ENCODE results near the gene MAP2K6.

The MAP2K6 gene

DNA sequence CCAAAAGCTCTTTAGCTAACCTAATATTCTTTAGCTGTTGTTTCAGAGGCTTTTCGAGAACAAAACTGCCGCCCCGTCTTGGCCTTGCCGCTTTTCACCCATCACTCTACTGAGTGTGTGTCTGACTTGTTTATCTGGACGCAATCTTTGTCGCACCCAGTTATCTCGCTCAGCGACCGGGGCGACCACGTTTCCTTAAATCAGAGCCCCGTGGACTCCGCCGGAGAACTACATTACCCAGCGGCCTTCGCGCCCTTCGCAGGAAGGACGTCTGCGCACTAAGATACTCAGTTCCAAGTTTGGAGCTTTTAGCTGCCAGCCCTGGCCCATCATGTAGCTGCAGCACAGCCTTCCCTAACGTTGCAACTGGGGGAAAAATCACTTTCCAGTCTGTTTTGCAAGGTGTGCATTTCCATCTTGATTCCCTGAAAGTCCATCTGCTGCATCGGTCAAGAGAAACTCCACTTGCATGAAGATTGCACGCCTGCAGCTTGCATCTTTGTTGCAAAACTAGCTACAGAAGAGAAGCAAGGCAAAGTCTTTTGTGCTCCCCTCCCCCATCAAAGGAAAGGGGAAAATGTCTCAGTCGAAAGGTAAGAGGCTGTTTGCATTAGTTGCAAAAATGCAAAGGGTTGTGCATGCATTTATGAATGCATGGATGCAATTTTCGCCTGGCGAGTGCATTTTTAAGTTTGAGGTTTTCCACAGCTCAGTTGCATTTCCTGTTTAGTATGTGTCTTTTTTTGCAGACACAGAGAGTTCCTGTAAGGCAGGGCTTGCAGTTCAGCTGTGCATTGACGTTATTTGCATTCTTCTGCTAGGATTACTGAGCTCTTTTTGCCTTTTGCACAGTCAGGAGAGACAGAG is at the start of gene MAP2K6:
Gene MAP2K6 (plus strand): TSS at position 290 of the 867 bp plus-strand sequence. CDS start 288 bp downstream, at position 578.
- DNase-seq = peak; percentile 50

GRCh38 chr17:69367298-69367697 is 47.2 kb upstream of the MAP2K6 start:
- no peak for DNase-seq

GRCh38 chr17:69373069-69373468 is 41.4 kb upstream of the MAP2K6 start:
- no peak for DNase-seq

DNA sequence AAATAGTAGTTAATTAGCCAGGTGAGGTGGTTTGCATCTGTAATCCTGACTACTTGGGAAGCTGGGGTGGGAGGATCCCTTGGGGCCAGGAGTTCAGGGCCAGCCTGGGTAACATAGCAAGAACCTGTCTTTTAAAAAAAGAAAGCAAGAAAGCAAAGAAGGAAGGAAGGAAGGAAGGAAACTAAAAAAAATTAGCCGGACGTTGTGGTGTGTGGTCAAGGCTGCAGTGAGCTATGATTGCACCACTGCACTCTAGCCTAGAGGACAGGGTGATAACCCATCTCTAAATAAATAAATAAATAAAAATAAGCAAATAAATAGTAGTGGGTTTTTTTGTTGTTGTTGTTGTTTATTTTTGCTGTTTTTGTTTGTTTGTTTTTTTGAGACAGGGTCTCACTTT is 39.3 kb upstream of the MAP2K6 start:
- DNase-seq = no peak

DNA sequence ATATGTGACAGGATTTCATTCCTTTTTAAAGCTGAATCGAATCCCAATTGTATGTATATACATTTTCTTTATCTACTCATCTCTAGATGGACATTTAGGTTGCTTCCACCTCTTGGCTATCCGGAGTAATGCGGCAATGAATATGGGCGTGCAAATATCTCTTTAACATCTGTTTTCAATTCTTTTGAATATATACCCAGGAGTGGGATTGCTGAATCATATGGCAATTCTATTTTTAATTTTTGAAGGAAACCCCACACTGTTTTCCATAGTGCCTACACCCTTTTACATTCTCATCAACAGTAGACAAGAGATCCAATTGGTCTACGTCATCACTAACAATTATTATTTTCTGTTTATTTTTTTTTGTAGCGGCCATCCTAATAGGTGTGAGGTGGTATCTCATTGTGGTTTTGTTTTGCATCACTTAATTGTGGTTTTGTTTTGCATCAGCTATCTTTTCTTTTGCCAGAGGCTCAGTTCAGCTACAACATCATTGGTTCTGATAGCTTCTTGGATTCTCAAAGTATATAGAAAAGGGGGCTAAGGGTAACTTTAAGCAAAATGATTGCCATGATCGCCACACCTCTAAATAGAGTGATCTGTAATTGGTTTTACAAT is 25.6 kb upstream of the MAP2K6 start:
- no peak for DNase-seq

GRCh38 chr17:69390795-69391501 is 23.5 kb upstream of the MAP2K6 start:
- DNase-seq = no peak

GRCh38 chr17:69401251-69401650 is 13.2 kb upstream of the MAP2K6 start:
- no peak for DNase-seq

DNA sequence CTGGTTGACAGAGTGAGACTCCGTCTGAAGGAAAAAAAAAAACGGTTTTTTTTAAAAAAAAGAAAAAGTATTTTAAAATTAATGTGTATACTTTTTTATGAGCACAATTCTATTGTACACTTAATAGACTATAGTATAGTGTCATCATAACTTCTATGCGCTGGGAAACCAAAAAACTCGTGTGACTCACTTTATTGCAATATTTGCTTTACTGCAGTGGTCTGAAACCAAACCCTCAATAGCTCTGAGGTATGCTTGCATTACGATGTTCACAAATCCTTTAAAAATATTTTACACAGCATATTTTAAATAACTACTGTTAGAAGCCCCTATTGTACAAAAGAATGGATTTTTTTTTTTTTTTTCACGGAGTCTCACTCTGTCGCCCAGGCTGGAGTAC is 12.4 kb upstream of the MAP2K6 start:
- no peak for DNase-seq

GRCh38 chr17:69404399-69404798 is 10.1 kb upstream of the MAP2K6 start:
- DNase-seq = no peak

- no peak for DNase-seq
Measured at GRCh38 chr17:69405096-69405495, 9.4 kb upstream of the MAP2K6 start.

DNA sequence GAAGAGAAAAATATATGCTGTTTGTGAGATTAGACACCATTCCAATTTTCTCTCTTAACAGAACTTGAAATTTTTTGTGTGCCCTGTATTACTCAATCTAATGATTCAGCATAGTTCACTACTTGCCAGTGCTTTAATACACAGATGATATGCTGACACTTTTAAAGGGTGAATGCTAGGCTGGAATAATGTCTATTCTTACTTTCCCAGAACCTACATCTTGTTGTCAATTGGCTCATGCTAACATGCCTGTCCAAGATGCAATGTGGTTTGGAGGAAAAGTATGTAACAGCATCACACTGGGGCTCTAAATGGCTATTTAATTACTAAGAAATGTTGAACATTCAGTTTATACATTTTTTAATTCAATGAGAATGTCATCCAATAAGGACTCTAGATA is 7.6 kb upstream of the MAP2K6 start:
- no peak for DNase-seq

DNA sequence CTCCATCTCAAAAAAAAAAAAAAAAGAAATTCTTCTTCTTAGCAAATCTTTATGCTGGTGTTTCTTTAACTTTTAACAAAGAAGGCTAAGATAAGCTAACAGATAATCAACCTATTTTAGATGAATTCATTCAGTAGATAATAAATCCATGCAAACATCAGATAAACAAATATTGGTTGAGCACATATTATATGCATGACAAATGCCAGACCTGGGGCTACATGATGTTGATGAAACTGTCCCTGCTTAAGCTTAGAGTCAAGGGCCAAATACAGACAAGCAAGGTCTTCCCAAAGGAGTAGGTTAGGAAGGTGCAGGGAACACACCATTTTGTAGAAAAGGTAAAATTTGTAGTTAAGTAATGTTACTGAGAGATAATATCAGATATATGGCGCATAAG is 6.7 kb upstream of the MAP2K6 start:
- no peak for DNase-seq

DNA sequence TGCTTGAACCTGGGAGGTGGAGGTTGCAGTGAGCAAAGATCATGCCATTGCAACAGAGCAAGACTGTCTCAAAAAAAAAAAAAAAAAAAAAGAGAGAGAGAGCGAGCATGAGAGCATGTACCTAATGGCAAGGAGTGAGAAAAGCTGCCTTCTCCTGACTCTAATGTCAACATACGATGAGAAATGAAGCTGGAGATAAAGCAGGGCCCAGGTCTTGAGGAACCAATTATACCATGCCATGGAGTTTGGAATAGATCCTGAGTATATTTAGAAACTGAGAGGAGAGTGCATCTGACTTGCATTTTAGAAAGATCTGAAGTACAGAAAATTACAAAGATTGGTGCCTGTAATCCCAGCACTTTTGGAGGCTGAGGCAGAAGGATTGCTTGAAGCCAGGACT is 3.8 kb upstream of the MAP2K6 start:
- no peak for DNase-seq

DNA sequence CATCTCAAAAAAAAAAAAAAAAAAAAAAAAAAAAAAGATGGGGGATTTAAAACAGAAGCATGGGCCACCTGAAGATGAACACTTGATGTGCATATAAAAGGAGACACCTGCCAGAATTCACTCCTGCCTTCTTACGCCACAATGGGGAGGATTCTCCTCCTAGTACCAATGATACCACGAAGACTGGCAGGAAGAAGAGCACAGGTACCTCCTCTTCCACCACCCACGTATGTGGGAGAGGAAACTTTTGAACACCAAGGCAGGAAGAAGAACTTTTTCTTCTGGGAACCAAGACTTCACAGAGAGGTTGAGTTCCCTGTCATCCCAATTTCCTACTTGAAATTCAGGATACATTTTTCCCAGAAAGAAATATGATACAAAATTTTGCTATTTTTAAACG is 2.7 kb upstream of the MAP2K6 start:
- DNase-seq = no peak

GRCh38 chr17:69412251-69412671 is 2.2 kb upstream of the MAP2K6 start:
- no peak for DNase-seq

- no peak for DNase-seq
Measured at GRCh38 chr17:69415431-69415830, 934 bp downstream of the MAP2K6 start.

GRCh38 chr17:69417545-69418483 is 3.3 kb downstream of the MAP2K6 start:
- no peak for DNase-seq

DNA sequence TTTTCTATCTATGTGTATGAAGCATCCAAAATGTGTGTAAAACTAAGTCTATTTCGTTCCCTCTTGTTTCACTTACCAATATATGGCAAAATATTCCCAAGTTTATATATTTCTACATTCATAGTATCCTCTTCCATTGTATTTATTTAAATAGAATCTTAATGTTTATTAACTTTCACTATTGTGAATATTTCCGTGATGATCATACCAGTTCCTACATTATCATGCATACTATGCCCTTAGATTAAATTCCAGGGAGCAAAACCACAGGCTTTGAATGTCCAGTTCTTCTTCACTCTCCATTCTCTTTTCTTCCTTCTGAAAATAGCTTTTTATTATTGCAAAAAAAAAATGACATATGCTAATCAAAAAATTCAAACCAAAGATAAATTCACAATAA is 4.0 kb downstream of the MAP2K6 start:
- DNase-seq = no peak

- no peak for DNase-seq
Measured at GRCh38 chr17:69423450-69423849, 9.0 kb downstream of the MAP2K6 start.

GRCh38 chr17:69424287-69425041 is 10.0 kb downstream of the MAP2K6 start:
- no peak for DNase-seq

DNA sequence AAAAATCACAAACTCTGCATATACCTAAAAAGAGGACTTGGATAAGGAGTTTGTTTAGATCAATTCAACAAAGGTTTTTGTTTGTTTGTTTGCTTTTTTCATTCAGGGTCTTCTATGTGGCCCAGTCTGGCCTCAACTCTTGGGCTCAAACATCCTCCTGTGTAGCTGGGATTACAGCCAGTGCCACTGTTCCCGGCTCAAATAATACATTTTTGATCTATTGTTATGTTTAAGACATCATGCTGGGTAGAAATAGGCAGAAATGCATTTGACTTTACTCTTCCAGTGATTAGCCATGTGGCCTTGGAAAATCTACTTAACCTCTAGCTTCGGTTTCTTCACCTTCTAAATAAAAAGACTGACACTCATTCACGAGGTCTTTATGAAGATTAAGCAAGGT is 11.5 kb downstream of the MAP2K6 start:
- DNase-seq = no peak
